ENCODE results near the gene PXDN.

Gene PXDN

DNA sequence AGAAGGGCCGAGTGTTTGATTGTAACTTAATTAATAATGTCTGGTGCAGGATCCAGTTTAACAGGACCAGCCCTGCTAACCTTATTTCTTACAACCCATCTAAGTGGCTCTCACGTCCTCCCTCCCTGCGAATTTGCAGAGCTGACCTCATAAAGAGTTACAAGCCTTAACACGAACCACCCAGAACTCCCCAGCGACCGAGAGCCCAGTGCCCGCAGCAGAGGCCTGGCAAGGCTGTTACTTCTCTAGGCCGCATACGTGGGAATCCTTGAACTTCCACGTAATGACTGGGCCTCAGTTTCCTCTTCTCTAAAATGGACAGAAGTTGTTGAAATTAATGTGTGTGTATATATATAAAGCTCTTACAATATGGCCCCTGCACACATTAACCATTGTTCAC, 55.5 kb downstream of the PXDN start:
- TF ChIP-seq ZFP30 (CRISPR knock-in tag; IDR thresholded peaks at IDR 0.05) (no peak), ESRRG (CRISPR knock-in tag; IDR thresholded peaks at IDR 0.05) (no peak), CSDC2 (CRISPR knock-in tag; IDR thresholded peaks at IDR 0.05) (no peak)
- no peak for ATAC-seq

DNA sequence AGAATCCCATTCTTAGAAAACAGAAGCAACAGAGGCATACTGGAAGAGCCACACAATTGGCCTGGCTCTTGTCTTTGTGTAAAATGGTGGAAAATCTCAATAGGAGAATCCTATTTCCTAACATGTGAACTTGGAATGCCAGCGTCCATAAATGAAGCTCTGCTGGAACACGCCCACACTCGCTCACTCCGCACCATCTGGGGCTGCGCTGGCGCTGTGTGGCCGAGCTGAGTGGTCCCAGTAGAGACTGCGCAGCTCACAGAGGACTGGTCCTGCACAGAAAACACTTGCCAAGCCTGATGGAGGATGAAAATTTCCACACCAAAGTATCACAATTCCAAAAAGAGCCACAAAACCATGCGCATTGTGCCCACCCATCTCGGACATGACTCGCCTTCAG, 56.2 kb downstream of the PXDN start:
- TF ChIP-seq, protein P1, sequence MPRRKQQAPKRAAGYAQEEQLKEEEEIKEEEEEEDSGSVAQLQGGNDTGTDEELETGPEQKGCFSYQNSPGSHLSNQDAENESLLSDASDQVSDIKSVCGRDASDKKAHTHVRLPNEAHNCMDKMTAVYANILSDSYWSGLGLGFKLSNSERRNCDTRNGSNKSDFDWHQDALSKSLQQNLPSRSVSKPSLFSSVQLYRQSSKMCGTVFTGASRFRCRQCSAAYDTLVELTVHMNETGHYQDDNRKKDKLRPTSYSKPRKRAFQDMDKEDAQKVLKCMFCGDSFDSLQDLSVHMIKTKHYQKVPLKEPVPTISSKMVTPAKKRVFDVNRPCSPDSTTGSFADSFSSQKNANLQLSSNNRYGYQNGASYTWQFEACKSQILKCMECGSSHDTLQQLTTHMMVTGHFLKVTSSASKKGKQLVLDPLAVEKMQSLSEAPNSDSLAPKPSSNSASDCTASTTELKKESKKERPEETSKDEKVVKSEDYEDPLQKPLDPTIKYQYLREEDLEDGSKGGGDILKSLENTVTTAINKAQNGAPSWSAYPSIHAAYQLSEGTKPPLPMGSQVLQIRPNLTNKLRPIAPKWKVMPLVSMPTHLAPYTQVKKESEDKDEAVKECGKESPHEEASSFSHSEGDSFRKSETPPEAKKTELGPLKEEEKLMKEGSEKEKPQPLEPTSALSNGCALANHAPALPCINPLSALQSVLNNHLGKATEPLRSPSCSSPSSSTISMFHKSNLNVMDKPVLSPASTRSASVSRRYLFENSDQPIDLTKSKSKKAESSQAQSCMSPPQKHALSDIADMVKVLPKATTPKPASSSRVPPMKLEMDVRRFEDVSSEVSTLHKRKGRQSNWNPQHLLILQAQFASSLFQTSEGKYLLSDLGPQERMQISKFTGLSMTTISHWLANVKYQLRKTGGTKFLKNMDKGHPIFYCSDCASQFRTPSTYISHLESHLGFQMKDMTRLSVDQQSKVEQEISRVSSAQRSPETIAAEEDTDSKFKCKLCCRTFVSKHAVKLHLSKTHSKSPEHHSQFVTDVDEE (CRISPR knock-in tag; IDR thresholded peaks at IDR 0.05), result no peak
- TF ChIP-seq TCF4 (CRISPR knock-in tag; IDR thresholded peaks at IDR 0.05; ENCODE audit: borderline replicate concordance) (no peak), CSDC2 (CRISPR knock-in tag; IDR thresholded peaks at IDR 0.05) (no peak), OSR1 (CRISPR knock-in tag; IDR thresholded peaks at IDR 0.05) (no peak), ZC3H10 (CRISPR knock-in tag; IDR thresholded peaks at IDR 0.05) (no peak), ISL1 (CRISPR knock-in tag; IDR thresholded peaks at IDR 0.05) (no peak), RARB (CRISPR knock-in tag; IDR thresholded peaks at IDR 0.05) (no peak), PPARA (CRISPR knock-in tag; IDR thresholded peaks at IDR 0.05; ENCODE audit: borderline replicate concordance) (no peak)
- TF ChIP-seq, protein P2, sequence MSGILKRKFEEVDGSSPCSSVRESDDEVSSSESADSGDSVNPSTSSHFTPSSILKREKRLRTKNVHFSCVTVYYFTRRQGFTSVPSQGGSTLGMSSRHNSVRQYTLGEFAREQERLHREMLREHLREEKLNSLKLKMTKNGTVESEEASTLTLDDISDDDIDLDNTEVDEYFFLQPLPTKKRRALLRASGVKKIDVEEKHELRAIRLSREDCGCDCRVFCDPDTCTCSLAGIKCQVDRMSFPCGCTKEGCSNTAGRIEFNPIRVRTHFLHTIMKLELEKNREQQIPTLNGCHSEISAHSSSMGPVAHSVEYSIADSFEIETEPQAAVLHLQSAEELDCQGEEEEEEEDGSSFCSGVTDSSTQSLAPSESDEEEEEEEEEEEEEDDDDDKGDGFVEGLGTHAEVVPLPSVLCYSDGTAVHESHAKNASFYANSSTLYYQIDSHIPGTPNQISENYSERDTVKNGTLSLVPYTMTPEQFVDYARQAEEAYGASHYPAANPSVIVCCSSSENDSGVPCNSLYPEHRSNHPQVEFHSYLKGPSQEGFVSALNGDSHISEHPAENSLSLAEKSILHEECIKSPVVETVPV (CRISPR knock-in tag; IDR thresholded peaks at IDR 0.05), result no peak
- TF ChIP-seq, protein P3, sequence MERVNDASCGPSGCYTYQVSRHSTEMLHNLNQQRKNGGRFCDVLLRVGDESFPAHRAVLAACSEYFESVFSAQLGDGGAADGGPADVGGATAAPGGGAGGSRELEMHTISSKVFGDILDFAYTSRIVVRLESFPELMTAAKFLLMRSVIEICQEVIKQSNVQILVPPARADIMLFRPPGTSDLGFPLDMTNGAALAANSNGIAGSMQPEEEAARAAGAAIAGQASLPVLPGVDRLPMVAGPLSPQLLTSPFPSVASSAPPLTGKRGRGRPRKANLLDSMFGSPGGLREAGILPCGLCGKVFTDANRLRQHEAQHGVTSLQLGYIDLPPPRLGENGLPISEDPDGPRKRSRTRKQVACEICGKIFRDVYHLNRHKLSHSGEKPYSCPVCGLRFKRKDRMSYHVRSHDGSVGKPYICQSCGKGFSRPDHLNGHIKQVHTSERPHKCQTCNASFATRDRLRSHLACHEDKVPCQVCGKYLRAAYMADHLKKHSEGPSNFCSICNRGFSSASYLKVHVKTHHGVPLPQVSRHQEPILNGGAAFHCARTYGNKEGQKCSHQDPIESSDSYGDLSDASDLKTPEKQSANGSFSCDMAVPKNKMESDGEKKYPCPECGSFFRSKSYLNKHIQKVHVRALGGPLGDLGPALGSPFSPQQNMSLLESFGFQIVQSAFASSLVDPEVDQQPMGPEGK (CRISPR knock-in tag; IDR thresholded peaks at IDR 0.05; ENCODE audit: borderline replicate concordance), result no peak
- TF ChIP-seq, protein P4, sequence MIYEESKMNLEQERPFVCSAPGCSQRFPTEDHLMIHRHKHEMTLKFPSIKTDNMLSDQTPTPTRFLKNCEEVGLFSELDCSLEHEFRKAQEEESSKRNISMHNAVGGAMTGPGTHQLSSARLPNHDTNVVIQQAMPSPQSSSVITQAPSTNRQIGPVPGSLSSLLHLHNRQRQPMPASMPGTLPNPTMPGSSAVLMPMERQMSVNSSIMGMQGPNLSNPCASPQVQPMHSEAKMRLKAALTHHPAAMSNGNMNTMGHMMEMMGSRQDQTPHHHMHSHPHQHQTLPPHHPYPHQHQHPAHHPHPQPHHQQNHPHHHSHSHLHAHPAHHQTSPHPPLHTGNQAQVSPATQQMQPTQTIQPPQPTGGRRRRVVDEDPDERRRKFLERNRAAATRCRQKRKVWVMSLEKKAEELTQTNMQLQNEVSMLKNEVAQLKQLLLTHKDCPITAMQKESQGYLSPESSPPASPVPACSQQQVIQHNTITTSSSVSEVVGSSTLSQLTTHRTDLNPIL (CRISPR knock-in tag; IDR thresholded peaks at IDR 0.05; ENCODE audit: low read depth), result no peak
- no peak for ATAC-seq

DNA sequence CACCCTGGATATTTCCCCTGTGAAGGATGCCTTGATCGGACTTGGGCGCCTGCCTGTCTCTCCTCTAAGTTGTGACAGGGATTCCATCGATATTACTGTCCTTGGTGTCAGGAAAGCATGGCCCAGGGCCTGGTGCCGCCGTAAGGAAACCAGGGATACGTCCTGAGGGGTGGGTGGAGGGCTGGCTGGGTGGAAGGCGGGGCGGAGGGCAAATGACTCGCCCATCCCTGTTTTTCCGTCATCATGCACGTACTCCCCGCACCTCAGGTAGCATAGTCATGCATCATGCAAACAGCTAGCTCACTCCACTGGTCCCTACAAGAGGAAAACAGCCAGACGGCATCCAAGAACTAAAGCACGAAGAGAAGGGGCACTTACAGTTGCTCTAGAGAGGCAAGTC, 57.1 kb downstream of the PXDN start:
- TF ChIP-seq ZFP3 (CRISPR knock-in tag; IDR thresholded peaks at IDR 0.05) (no peak), OSR1 (CRISPR knock-in tag; IDR thresholded peaks at IDR 0.05) (no peak), SNAI2 (CRISPR knock-in tag; IDR thresholded peaks at IDR 0.05) (no peak), ZNF70 (CRISPR knock-in tag; IDR thresholded peaks at IDR 0.05) (no peak)
- TF ChIP-seq, protein P3 (CRISPR knock-in tag; IDR thresholded peaks at IDR 0.05; ENCODE audit: borderline replicate concordance), result no peak
- TF ChIP-seq, protein P5, sequence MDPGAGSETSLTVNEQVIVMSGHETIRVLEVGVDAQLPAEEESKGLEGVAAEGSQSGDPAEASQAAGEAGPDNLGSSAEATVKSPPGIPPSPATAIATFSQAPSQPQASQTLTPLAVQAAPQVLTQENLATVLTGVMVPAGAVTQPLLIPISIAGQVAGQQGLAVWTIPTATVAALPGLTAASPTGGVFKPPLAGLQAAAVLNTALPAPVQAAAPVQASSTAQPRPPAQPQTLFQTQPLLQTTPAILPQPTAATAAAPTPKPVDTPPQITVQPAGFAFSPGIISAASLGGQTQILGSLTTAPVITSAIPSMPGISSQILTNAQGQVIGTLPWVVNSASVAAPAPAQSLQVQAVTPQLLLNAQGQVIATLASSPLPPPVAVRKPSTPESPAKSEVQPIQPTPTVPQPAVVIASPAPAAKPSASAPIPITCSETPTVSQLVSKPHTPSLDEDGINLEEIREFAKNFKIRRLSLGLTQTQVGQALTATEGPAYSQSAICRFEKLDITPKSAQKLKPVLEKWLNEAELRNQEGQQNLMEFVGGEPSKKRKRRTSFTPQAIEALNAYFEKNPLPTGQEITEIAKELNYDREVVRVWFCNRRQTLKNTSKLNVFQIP (CRISPR knock-in tag; IDR thresholded peaks at IDR 0.05; ENCODE audit: borderline replicate concordance, low read depth), result no peak
- no peak for ATAC-seq

DNA sequence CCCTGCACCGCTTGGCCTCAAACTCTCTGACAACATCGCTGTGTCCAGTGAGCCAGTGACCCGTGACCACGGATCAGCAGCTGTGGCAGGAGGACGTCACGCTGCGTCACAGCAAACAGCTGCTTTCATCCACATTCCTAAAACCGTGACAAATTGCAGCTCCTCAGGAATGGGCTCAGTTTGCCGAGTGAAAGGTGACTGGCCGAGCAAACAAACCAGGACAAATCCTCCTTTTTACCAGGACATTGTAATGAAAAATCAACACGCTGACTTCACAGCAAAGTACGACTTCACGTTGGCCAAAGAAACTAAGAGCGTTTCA, 57.6 kb downstream of the PXDN start:
- no peak for ATAC-seq
- TF ChIP-seq, protein P3 (CRISPR knock-in tag; IDR thresholded peaks at IDR 0.05; ENCODE audit: borderline replicate concordance), result no peak
- TF ChIP-seq ZFP30 (CRISPR knock-in tag; IDR thresholded peaks at IDR 0.05), result no peak
- no peak for TF ChIP-seq BACH2 (CRISPR knock-in tag; IDR thresholded peaks at IDR 0.05; ENCODE audit: borderline replicate concordance)
- TF ChIP-seq, protein P1 (CRISPR knock-in tag; IDR thresholded peaks at IDR 0.05), result no peak
- TF ChIP-seq TCF4 (CRISPR knock-in tag; IDR thresholded peaks at IDR 0.05; ENCODE audit: borderline replicate concordance), result no peak
- no peak for TF ChIP-seq ISL1 (CRISPR knock-in tag; IDR thresholded peaks at IDR 0.05)
- TF ChIP-seq SNAI2 (CRISPR knock-in tag; IDR thresholded peaks at IDR 0.05), result no peak
- no peak for TF ChIP-seq GLIS3 (CRISPR knock-in tag; IDR thresholded peaks at IDR 0.05)
- no peak for TF ChIP-seq ZC3H10 (CRISPR knock-in tag; IDR thresholded peaks at IDR 0.05)
- TF ChIP-seq ZFP3 (CRISPR knock-in tag; IDR thresholded peaks at IDR 0.05), result no peak
- TF ChIP-seq TOX (CRISPR knock-in tag; IDR thresholded peaks at IDR 0.05; ENCODE audit: borderline replicate concordance), result no peak
